HG02840 (cell line): Measurements from ENCODE around the gene TSC22D4.
A peak's percentile ranks its signal among the peaks of the same experiment; 100 is the strongest.
"Not testable (repeated sequence)": the region's sequence is repeated elsewhere in the genome, so short reads cannot be mapped to it uniquely, and the experiment has no call there.

Source experiments
- ATAC-seq: cut with Tn5 transposase; IDR thresholded peaks from one replicate; pipeline ENCODE4 v1.9.1; 2021; ENCODE audit warnings: mild to moderate bottlenecking, moderate library complexity, moderate number of reproducible peaks; ENCODE audit not compliant: unreplicated experiment, low FRiP score

The TSC22D4 gene

DNA sequence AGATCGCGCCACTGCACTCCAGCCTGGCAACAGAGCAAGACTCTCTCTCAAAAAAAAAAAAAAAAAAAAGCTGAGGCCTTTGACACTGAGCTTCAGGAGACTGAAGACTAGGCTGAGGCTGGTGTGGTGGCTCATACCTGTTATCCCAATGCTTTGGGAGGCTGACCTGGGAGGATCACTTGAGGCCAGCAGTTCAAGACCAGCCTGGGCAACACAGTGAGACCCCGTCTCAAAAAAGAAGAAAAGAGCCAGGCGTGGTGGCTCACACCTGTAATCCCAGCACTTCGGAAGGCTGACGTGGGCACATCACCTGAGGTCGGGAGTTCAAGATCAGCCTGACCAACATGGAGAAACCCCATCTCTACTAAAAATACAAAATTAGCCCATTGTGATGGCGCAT lies 31.7 kb downstream of the TSC22D4 start:
- ATAC-seq = not testable (repeated sequence)

- ATAC-seq = no peak
Observed at GRCh38 chr7:100446040-100446439, 33.0 kb downstream of the TSC22D4 start.

GRCh38 chr7:100444311-100445278 lies 34.4 kb downstream of the TSC22D4 start:
- ATAC-seq = no peak

- no peak for ATAC-seq
Observed at GRCh38 chr7:100443096-100443840, 35.7 kb downstream of the TSC22D4 start.

DNA sequence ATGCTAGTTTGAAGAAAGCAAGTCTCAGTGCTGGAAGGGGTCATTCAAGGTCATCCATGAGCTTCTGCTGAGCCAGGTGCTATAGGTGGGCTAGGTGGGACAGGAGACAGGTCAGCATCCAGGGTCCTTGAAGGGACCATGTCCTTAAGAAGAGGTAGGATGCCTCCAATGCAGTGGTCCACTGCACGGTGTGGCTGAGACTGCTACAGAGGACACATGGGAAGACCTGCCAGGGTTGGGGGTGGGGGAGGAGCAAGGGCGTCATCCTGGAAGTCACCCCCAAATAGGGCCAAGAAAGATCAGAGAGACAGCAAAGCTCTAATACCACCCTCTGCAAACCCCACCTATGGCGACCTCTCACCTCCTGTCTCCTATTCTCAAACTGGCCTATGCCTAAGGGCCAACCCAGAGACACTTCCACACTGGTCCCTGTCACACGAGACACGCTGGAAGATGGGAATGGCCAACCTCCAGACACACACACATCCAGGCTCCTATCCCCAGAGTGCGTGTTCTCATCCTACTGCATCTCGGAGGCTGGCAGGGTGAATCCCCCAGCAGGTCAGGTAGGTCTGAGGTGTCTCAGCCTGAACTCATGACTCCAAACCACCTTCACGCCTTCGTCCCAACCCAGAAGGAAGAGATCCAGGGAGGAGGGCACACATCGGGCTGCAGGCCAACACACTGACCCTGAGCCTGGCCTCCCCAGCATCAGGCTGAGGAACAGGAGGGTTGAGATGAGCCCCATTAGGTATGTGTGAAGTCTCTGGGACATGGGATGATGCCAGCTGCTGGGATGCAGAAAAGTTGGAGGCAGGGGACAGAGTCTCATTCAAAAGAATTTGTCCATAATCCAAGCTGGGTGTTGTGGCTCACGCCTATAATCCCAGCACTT lies 37.1 kb downstream of the TSC22D4 start:
- no peak for ATAC-seq

DNA sequence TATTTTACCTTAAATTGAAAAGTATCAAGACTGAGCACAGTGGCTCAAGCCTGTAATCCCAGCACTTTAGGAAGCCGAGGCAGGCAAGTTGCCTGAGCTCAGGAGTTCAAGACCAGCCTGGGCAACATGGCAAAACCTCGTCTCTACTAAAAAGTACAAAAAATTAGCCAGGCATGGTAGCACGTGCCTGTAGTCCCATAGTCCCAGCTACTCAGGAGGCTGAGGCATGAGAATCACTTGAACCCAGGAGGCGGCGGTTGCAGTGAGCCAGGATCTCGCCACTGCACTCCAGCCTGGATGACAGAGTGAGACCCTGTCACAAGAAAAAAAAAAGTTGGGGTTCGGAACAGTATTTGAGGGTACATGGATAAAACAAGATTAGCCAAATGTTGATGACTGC lies 39.8 kb downstream of the TSC22D4 start:
- not testable (repeated sequence) for ATAC-seq

- not testable (repeated sequence) for ATAC-seq
Observed at GRCh38 chr7:100438731-100439130, 40.3 kb downstream of the TSC22D4 start.

DNA sequence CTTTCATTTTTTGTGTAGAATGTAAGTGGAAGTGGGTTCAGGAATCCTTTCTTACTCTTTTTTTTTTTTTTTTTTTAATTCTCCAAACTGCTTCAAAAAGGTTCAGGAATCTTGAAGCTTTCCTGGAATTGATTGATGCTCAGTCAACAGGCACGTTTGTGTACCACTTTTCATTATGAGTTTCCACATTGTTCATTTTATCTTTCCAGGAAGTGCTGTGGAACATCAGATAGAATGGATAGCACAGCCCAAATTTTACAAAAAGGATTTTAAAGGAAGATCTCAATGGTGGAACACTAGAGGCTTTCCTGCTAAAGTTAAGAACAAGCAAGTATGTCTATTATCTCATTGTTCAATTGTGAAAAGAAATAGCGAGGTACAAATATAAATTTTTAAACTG lies 40.8 kb downstream of the TSC22D4 start:
- ATAC-seq = no peak

DNA sequence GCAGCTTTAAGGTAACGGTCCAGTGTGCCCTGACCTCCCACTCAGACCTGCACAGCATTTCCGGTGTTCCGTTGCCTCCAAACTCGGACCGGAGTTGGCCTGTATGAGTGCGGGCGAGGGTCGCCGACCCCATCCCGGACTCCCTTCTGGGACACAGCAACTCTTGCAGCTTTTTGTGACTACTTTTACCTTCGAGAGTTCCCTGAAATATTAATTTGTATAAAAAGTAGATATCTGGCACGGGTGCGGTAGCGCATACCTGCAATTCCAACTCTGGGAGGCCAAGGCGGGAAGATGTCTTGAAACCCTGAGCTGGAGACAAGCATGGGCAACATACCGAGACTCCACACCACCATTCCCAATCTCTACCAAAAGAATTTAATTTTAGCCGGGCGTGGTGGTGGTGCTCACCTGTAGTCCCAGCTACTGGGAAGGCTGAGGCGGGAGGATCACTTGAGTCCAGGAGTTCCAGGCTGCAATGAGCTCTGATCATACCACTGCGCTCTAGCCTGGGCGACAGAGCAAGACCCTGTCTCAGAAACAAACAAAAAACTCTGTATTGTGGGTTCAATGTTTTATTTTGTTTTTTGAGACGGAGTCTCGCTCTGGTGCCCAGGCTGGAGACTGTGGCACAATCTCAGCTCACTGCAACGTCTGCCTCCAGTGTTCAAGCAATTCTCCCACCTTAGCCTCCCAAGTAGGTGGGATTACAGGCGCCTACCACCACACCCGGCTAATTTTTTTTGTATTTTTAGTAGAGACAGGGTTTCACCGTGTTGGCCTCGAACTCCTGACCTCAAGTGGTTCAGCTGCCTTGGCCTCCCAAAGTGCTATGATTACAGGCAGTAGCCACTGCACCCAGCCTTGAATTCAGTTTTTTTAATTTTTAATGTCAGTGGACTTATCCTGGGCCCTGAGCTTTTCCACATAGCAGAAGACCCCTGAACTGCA lies 41.6 kb downstream of the TSC22D4 start:
- ATAC-seq = no peak

DNA sequence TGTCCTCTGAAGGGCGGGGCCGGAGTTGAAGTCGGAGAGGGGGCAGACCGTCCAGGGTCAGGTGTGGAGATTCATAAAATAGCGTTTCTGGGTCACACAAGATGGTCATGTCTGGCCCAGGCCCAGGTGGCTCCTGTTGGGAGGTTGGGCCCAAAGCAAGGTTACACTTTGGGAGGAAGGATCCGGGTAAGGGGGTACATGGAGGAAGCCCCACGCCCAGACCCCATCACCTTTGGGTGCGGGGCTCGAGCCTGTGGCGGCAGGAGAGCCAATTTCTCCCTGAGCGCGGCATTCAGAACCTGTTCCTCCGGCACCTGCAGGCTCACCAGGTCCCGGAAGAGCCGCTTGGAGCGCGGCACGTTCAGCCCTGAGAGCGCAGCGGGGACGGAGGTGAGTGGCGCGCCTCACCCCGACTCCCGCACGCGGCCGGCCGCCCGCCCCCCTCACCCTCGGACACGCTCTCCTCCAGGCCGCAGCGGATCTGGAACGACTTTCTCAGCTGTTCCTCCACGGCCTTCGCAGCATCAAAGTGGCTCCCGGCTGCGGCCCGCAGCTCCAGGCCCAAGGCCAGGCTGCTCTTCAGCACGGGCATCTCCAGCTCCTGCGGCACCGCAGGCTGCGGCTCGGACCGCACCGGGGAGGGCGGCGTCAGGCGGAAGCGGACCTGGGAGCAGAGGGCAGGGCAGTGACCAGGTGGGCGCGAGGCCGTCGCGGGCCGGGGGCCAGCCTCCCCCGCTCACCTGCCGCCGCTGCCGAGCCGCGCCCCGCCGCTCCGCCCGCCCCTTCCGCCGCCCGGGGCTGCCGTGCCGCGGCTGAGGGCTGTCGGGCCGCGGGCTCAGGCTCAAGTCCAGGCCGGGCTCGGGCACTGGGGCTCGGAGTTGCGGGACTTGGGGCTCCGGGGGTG lies 43.4 kb downstream of the TSC22D4 start:
- ATAC-seq = peak; percentile 34

GRCh38 chr7:100434297-100435144 lies 44.5 kb downstream of the TSC22D4 start:
- no peak for ATAC-seq

GRCh38 chr7:100433592-100434296 lies 45.3 kb downstream of the TSC22D4 start:
- ATAC-seq = no peak

GRCh38 chr7:100433276-100433591 lies 45.8 kb downstream of the TSC22D4 start:
- ATAC-seq = no peak

DNA sequence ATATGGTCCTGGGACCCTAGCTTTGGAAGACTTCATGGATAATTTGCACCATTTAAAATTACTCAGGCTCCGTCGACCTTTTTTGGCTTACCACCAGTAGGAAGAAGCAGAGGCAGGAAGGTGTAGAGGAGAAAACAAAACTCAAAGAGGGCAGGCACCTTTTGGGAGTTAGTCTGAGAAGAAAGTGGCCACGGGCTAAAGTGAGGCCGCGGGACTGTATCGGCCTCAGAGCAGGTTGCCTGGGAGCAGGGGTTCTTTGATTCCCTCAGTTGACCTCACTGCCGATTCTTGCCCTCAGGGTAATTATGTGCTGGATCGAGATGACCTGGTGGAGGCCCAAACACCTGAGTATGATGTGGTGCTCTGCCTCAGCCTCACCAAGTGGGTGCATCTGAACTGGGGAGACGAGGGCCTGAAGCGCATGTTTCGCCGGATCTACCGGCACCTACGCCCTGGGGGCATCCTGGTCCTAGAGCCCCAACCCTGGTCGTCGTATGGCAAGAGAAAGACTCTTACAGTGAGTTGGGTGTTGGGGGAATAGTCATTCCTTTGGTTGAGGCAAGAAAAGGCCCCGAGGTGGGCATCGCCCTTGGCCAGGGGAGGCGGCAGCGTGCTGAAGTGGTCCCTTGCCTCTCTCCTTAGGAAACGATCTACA lies 46.3 kb downstream of the TSC22D4 start:
- no peak for ATAC-seq

DNA sequence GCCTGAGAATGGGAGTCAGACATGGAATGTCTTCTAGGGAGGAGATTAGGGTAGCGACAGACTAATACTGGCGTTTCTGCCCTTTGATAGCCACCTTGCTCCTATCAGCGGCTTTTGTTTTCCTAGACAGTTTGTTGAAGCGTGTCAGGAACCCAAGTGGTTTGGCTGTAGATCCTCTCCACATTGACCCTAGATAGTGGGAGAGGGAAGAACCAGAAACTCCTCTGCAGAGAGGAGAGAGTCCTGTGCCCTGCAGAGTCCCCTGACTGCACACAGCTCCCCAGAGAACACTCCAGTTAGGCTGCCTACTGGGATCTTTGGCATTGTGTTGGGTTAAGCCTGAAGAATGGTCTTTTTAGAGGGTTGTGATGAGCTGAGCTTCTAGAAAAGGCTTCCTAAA lies 47.0 kb downstream of the TSC22D4 start:
- ATAC-seq = no peak

- no peak for ATAC-seq
Observed at GRCh38 chr7:100431286-100431735, 47.7 kb downstream of the TSC22D4 start.
